Measurements from ENCODE around the gene ATOH8. TPM values are rescaled to one million over a fixed set of nuclear protein-coding genes. Genes with fewer than 3 reads are reported as not detected.

Gene ATOH8
- total RNA-seq, 3 donors from 2014 or later, result 1.9 to 8.7 (median 2.8) TPM

- Histone ChIP-seq H3K4me1 (ENCODE audit: low read depth) (peaks cover 4% of the 10 kb centered on the region), H3K36me3 (ENCODE audit: low read depth) (no peaks in the 10 kb centered on the region), H3K4me3 (no peak overlapping the region), H3K9me3 (no peaks in the 10 kb centered on the region)
- intact Hi-C loops (cut with DNase I, micrococcal nuclease), result no loop called here
- DNase-seq (peak in 1 of 3 donors; percentile 48), ATAC-seq (no peak)
- TF ChIP-seq CTCF (IDR thresholded peaks at IDR 0.05), result no peak
Observed at GRCh38 chr2:85763831-85764230, 10.0 kb downstream of the ATOH8 start.

GRCh38 chr2:85765081-85765731, 11.4 kb downstream of the ATOH8 start:
- Histone ChIP-seq H3K4me3 (no peak overlapping the region), H3K36me3 (ENCODE audit: low read depth) (no peaks in the 10 kb centered on the region), H3K4me1 (ENCODE audit: low read depth) (peaks cover 4% of the 10 kb centered on the region), H3K9me3 (no peaks in the 10 kb centered on the region)
- intact Hi-C loops (cut with DNase I, micrococcal nuclease), result no loop called here
- ATAC-seq (no peak), DNase-seq (peak in 1 of 3 donors; percentile 34)
- TF ChIP-seq CTCF (IDR thresholded peaks at IDR 0.05), result no peak

- ATAC-seq, result no peak
- H3K4me1 ChIP-seq (ENCODE audit: low read depth), result peaks cover 4% of the 10 kb centered on the region
- H3K4me3 ChIP-seq, result no peak overlapping the region
- H3K9me3 ChIP-seq, result no peaks in the 10 kb centered on the region
- no peak for TF ChIP-seq CTCF (IDR thresholded peaks at IDR 0.05)
- H3K36me3 ChIP-seq (ENCODE audit: low read depth), result no peaks in the 10 kb centered on the region
- no peak for DNase-seq
- intact Hi-C loops (cut with DNase I, micrococcal nuclease), result no loop called here
Observed at GRCh38 chr2:85766229-85766628, 12.4 kb downstream of the ATOH8 start.

GRCh38 chr2:85767803-85768665, 14.2 kb downstream of the ATOH8 start:
- peaks cover 17% of the 10 kb centered on the region for H3K4me1 ChIP-seq (ENCODE audit: low read depth)

GRCh38 chr2:85768713-85769112, 14.9 kb downstream of the ATOH8 start:
- Histone ChIP-seq H3K4me3 (no peak overlapping the region), H3K9me3 (no peaks in the 10 kb centered on the region), H3K4me1 (ENCODE audit: low read depth) (peaks cover 17% of the 10 kb centered on the region), H3K36me3 (ENCODE audit: low read depth) (no peaks in the 10 kb centered on the region)
- peak in 2 of 3 donors; percentile 44 to 47 for DNase-seq
- intact Hi-C loops (cut with DNase I, micrococcal nuclease), result no loop called here
- no peak for ATAC-seq
- TF ChIP-seq CTCF (IDR thresholded peaks at IDR 0.05), result no peak

More at GRCh38 chr2:85767803-85768665, 14.2 kb downstream of the ATOH8 start:
- Histone ChIP-seq H3K9me3 (no peaks in the 10 kb centered on the region), H3K4me3 (no peak overlapping the region), H3K36me3 (ENCODE audit: low read depth) (no peaks in the 10 kb centered on the region)
- ATAC-seq, result no peak
- intact Hi-C loops (cut with DNase I, micrococcal nuclease), result no loop called here
- peak in 1 of 3 donors; percentile 19 for DNase-seq
- TF ChIP-seq CTCF (IDR thresholded peaks at IDR 0.05), result no peak
